ENCODE data around the gene CARS1.

DNA sequence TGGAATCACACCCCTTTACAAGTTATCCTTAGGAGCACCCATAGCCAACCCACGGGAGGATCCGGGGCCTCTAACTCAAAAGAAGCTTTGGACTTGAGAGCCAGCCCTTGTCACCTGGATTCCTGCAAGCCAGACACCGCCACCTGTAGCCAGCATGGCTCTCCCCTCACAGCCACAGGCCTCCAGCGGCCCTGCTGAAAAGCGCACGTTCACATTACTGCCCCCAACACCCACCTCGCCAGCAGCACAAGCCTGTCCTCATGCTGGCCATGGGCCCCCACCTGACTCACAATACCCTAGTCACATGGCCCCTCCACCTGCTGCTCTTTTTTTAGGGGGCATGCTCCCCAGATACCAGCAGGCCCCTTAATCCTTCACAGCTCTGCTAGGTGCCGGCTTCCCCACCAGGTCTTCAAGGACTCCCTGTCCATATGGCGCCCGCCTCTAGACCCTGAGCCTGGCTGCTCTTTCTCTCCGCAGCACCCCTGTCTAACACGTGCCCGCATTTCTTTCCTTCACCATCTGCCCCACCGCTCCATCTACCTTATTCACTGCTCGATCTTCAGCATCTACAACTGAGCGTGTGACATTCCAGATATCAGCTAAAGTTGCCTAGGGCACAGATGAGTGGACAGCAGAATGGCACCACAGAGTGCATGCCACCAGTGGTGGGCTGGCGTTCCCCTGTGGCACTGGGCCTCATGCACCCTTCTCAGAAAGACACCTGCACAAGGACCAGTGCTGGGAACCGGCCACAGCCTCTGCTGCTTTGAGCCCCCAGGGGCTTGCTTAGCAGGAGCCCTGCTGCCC is 6.6 kb downstream of the CARS1 start:
- TF ChIP-seq POLR2A (IDR thresholded peaks at IDR 0.05) (no peak), EP300 (IDR thresholded peaks at IDR 0.05; ENCODE audit: low read depth) (no peak), POLR2AphosphoS5 (IDR thresholded peaks at IDR 0.05) (no peak)
- TF ChIP-seq, protein P1, sequence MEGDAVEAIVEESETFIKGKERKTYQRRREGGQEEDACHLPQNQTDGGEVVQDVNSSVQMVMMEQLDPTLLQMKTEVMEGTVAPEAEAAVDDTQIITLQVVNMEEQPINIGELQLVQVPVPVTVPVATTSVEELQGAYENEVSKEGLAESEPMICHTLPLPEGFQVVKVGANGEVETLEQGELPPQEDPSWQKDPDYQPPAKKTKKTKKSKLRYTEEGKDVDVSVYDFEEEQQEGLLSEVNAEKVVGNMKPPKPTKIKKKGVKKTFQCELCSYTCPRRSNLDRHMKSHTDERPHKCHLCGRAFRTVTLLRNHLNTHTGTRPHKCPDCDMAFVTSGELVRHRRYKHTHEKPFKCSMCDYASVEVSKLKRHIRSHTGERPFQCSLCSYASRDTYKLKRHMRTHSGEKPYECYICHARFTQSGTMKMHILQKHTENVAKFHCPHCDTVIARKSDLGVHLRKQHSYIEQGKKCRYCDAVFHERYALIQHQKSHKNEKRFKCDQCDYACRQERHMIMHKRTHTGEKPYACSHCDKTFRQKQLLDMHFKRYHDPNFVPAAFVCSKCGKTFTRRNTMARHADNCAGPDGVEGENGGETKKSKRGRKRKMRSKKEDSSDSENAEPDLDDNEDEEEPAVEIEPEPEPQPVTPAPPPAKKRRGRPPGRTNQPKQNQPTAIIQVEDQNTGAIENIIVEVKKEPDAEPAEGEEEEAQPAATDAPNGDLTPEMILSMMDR (IDR thresholded peaks at IDR 0.05), result no peak

Data from transverse colon (tissue), 4 donors.